ENCODE measurements around the gene PRMT1. TPM values are rescaled to one million over a fixed set of nuclear protein-coding genes. Genes with fewer than 3 reads are reported as not detected.

Gene PRMT1
- total and polyA plus RNA-seq, 2 of the 13 experiments (the other 11 are each of a cell fraction or from before 2014, with no cell fraction given), result 324 to 374 TPM

GRCh38 chr19:49665351-49666119, 11.5 kb upstream of the PRMT1 start, which contains the start of the genes BCL2L12 and IRF3 (continued):
- TF ChIP-seq TFDP2 (CRISPR knock-in tag; IDR thresholded peaks at IDR 0.05) (peak; percentile 89), ZMYM4 (CRISPR knock-in tag; IDR thresholded peaks at IDR 0.05) (0 out of 2 replicates have a peak, but pooled peaks have one; percentile 22), ETV5 (CRISPR knock-in tag; IDR thresholded peaks at IDR 0.05; ENCODE audit: borderline replicate concordance) (no peak; the same call in 1 of the 2 replicates), NFRKB (IDR thresholded peaks at IDR 0.05) (no peak), NFIB (CRISPR knock-in tag; IDR thresholded peaks at IDR 0.05; ENCODE audit: borderline replicate concordance) (no peak), ESRRA (CRISPR knock-in tag; IDR thresholded peaks at IDR 0.05; ENCODE audit: low read depth) (no peak), TOE1 (CRISPR knock-in tag; IDR thresholded peaks at IDR 0.05) (no peak), KDM3A (CRISPR knock-in tag; IDR thresholded peaks at IDR 0.05; ENCODE audit: low read depth) (no peak), ZSCAN21 (CRISPR knock-in tag; IDR thresholded peaks at IDR 0.05; ENCODE audit: borderline replicate concordance) (no peak), IKZF4 (CRISPR knock-in tag; IDR thresholded peaks at IDR 0.05; ENCODE audit: borderline replicate concordance, low read depth, not compliant biosample characterization) (no peak), KDM6A (CRISPR knock-in tag; IDR thresholded peaks at IDR 0.05; ENCODE audit: low read depth) (no peak), TOPORS (CRISPR knock-in tag; IDR thresholded peaks at IDR 0.05) (no peak), ZNF281 (CRISPR knock-in tag; IDR thresholded peaks at IDR 0.05; ENCODE audit: borderline replicate concordance) (no peak), ZNF792 (CRISPR knock-in tag; IDR thresholded peaks at IDR 0.05) (no peak), ZBTB38 (CRISPR knock-in tag; IDR thresholded peaks at IDR 0.05) (no peak), ARNT2 (CRISPR knock-in tag; IDR thresholded peaks at IDR 0.05; ENCODE audit: low read depth) (0 out of 2 replicates have a peak, but pooled peaks have one; percentile 24), ZNF879 (CRISPR knock-in tag; IDR thresholded peaks at IDR 0.05) (no peak), ZNF513 (CRISPR knock-in tag; conservative IDR thresholded peaks at IDR 0.05) (no peak)
- TF ChIP-seq, protein P1, sequence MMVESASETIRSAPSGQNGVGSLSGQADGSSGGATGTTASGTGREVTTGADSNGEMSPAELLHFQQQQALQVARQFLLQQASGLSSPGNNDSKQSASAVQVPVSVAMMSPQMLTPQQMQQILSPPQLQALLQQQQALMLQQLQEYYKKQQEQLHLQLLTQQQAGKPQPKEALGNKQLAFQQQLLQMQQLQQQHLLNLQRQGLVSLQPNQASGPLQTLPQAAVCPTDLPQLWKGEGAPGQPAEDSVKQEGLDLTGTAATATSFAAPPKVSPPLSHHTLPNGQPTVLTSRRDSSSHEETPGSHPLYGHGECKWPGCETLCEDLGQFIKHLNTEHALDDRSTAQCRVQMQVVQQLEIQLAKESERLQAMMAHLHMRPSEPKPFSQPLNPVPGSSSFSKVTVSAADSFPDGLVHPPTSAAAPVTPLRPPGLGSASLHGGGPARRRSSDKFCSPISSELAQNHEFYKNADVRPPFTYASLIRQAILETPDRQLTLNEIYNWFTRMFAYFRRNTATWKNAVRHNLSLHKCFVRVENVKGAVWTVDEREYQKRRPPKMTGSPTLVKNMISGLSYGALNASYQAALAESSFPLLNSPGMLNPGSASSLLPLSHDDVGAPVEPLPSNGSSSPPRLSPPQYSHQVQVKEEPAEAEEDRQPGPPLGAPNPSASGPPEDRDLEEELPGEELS (CRISPR knock-in tag; IDR thresholded peaks at IDR 0.05), result peak; percentile 61
- TF ChIP-seq, protein P2, sequence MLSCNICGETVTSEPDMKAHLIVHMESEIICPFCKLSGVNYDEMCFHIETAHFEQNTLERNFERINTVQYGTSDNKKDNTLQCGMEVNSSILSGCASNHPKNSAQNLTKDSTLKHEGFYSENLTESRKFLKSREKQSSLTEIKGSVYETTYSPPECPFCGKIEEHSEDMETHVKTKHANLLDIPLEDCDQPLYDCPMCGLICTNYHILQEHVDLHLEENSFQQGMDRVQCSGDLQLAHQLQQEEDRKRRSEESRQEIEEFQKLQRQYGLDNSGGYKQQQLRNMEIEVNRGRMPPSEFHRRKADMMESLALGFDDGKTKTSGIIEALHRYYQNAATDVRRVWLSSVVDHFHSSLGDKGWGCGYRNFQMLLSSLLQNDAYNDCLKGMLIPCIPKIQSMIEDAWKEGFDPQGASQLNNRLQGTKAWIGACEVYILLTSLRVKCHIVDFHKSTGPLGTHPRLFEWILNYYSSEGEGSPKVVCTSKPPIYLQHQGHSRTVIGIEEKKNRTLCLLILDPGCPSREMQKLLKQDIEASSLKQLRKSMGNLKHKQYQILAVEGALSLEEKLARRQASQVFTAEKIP (CRISPR knock-in tag; IDR thresholded peaks at IDR 0.05; ENCODE audit: borderline replicate concordance), result no peak

Measured in HepG2 (cell line).